ENCODE measurements around the gene ITGB3. TPM values are rescaled to one million over a fixed set of nuclear protein-coding genes. Genes with fewer than 3 reads are reported as not detected.

ITGB3 gene
- total and polyA plus RNA-seq, 9 of the 15 experiments (the other 6 are each of a cell fraction or from before 2014, with no cell fraction given) = 0.08 to 2.6 (median 0.62) TPM; not detected in 1

GRCh38 chr17:47265983-47266541, 12.4 kb downstream of the ITGB3 start (continued):
- no peak for TF ChIP-seq TEAD2 (tag; IDR thresholded peaks at IDR 0.05)
- no peak for TF ChIP-seq ZNF347 (CRISPR knock-in tag; IDR thresholded peaks at IDR 0.05; ENCODE audit: low read depth)
- TF ChIP-seq SMAD1 (IDR thresholded peaks at IDR 0.05; ENCODE audit: low read depth, low read length, partially characterized antibody) = no peak
- TF ChIP-seq BRF2 (IDR thresholded peaks at IDR 0.05; ENCODE audit: borderline replicate concordance, insufficient read depth, insufficient read length) = no peak
- TF ChIP-seq PATZ1 (CRISPR knock-in tag; IDR thresholded peaks at IDR 0.05; ENCODE audit: borderline replicate concordance) = no peak
- TF ChIP-seq RFX7 (CRISPR knock-in tag; IDR thresholded peaks at IDR 0.05) = no peak
- peak; percentile 58; the same call in 1 of the 2 replicates for TF ChIP-seq MEF2D (tag; conservative IDR thresholded peaks at IDR 0.05; ENCODE audit: low read depth)
- peak; percentile 40 to 82; a peak in 2 of 4 replicates for TF ChIP-seq ARNT (IDR thresholded peaks at IDR 0.05)
- no peak for TF ChIP-seq ZNF165 (CRISPR knock-in tag; IDR thresholded peaks at IDR 0.05; ENCODE audit: borderline replicate concordance)
- 0 out of 4 replicates have a peak, but pooled peaks of 1 of the 2 experiments have one; percentile 13 for TF ChIP-seq RAD21 (CRISPR knock-in tag; conservative IDR thresholded peaks at IDR 0.05 in 1 of 2, IDR thresholded peaks at IDR 0.05 in 1 of 2)
- TF ChIP-seq JUN (IDR thresholded peaks at IDR 0.05; ENCODE audit: borderline replicate concordance, low read depth, low read length) = peak; percentile 98
- no peak; the same call in 1 of the 2 replicates for TF ChIP-seq JUN (CRISPR knock-in tag; IDR thresholded peaks at IDR 0.05; ENCODE audit: borderline replicate concordance)
- TF ChIP-seq ASH1L (IDR thresholded peaks at IDR 0.05; ENCODE audit: borderline replicate concordance, low read depth, partially characterized antibody) = no peak
- TF ChIP-seq TFE3 (CRISPR knock-in tag; IDR thresholded peaks at IDR 0.05) = peak; percentile 66
- no peak for TF ChIP-seq RBM22 (IDR thresholded peaks at IDR 0.05; ENCODE audit: low read depth, low read length, poor library complexity, severe bottlenecking)
- peak; percentile 81; the same call in 1 of the 2 replicates for TF ChIP-seq CHAMP1 (IDR thresholded peaks at IDR 0.05)
- TF ChIP-seq SMAD3 (CRISPR knock-in tag; conservative IDR thresholded peaks at IDR 0.05) = no peak
- no peak for TF ChIP-seq EWSR1 (IDR thresholded peaks at IDR 0.05; ENCODE audit: borderline replicate concordance, low read depth, partially characterized antibody)
- TF ChIP-seq BHLHE40 (IDR thresholded peaks at IDR 0.05; ENCODE audit: low read length) = peak; percentile 86; the same call in 1 of the 2 replicates
